ENCODE results near the gene TMEM59L. TPM values are rescaled to one million over a fixed set of nuclear protein-coding genes. Genes with fewer than 3 reads are reported as not detected.

Gene TMEM59L
- total RNA-seq, 2 experiments from 2014 or later, result not detected

- ChIA-PET POLR2A (interaction anchor here (1.0 to 3.6 kb wide), 4 partner anchors 9 to 332 kb away, joined by 3 to 34 read pairs (median 14); partner anchors contain the start of gene UBA52), CTCF (interaction anchor here (0.9 to 2.1 kb wide), 6 partner anchors 8 to 66 kb away, joined by 3 to 6 read pairs (median 4); partner anchors contain the start of gene UBA52)
- Mint-ChIP-seq H3K4me1 (ENCODE audit: low read depth) (peaks cover 28% of the 10 kb centered on the region), H3K4me3 (no peak overlapping the region), H3K36me3 (ENCODE audit: low read depth) (peaks cover 12% of the 10 kb centered on the region), H3K27ac (no peak overlapping the region), H3K27me3 (no peaks in the 10 kb centered on the region), H3K9me3 (no peaks in the 10 kb centered on the region)
- ATAC-seq (no peak), DNase-seq (no peak)
- no peak for TF ChIP-seq CTCF (IDR thresholded peaks at IDR 0.05)
- intact Hi-C loops (cut with micrococcal nuclease), result no loop called here
These were observed 26.4 kb upstream of the TMEM59L start for GRCh38 chr19:18586306-18586705.

- ChIA-PET POLR2A (interaction anchor here (1.0 to 4.0 kb wide), 7 partner anchors 10 to 330 kb away, joined by 3 to 51 read pairs (median 9); partner anchors contain the start of genes FKBP8 and UBA52), CTCF (interaction anchor here (0.8 to 4.9 kb wide), 10 partner anchors 10 to 260 kb away, joined by 3 to 37 read pairs (median 8); partner anchors contain the start of genes KXD1, UBA52 and UPF1)
- H3K4me3 Mint-ChIP-seq, result peak overlapping the region; percentile 82
These were observed 25.1 kb upstream of the TMEM59L start for GRCh38 chr19:18587561-18587960.

GRCh38 chr19:18587962-18588610 lies 24.6 kb upstream of the TMEM59L start:
- intact Hi-C loops (cut with micrococcal nuclease), result no loop called here
- ATAC-seq (peak; percentile 2), DNase-seq (peak; percentile 26)
- ChIA-PET POLR2A (interaction anchor here (0.8 to 4.0 kb wide), 9 partner anchors 11 to 320 kb away, joined by 3 to 51 read pairs (median 9); partner anchors contain the start of genes FKBP8, UBA52 and UPF1), CTCF (interaction anchor here (0.6 to 4.9 kb wide), 13 partner anchors 11 to 278 kb away, joined by 3 to 37 read pairs (median 5); partner anchors contain the start of genes KXD1, UBA52 and UPF1)
- no peaks in the 10 kb centered on the region for H3K9me3 Mint-ChIP-seq
- peaks cover 14% of the 10 kb centered on the region for H3K36me3 Mint-ChIP-seq (ENCODE audit: low read depth)
- peak overlapping the region; percentile 90 for H3K27ac Mint-ChIP-seq
- peaks cover 28% of the 10 kb centered on the region for H3K4me1 Mint-ChIP-seq (ENCODE audit: low read depth)
- peak overlapping the region; percentile 82 for H3K4me3 Mint-ChIP-seq
- no peaks in the 10 kb centered on the region for H3K27me3 Mint-ChIP-seq
- TF ChIP-seq CTCF (IDR thresholded peaks at IDR 0.05), result no peak

More at GRCh38 chr19:18587561-18587960, 25.1 kb upstream of the TMEM59L start:
- peak overlapping the region; percentile 90 for H3K27ac Mint-ChIP-seq
- H3K36me3 Mint-ChIP-seq (ENCODE audit: low read depth), result peaks cover 14% of the 10 kb centered on the region
- TF ChIP-seq CTCF (IDR thresholded peaks at IDR 0.05), result no peak
- H3K27me3 Mint-ChIP-seq, result no peaks in the 10 kb centered on the region
- intact Hi-C loops (cut with micrococcal nuclease), result no loop called here
- ATAC-seq (no peak), DNase-seq (no peak)
- H3K9me3 Mint-ChIP-seq, result no peaks in the 10 kb centered on the region
- H3K4me1 Mint-ChIP-seq (ENCODE audit: low read depth), result peaks cover 28% of the 10 kb centered on the region

- ChIA-PET CTCF (interaction anchor here (0.6 to 4.9 kb wide), 20 partner anchors 9 to 331 kb away, joined by 3 to 37 read pairs (median 4); partner anchors contain the start of genes COPE, DDX49, KXD1 and UBA52), POLR2A (interaction anchor here (0.8 to 4.0 kb wide), 15 partner anchors 11 to 340 kb away, joined by 3 to 51 read pairs (median 4); partner anchors contain the start of genes FKBP8, KXD1, UBA52 and UPF1)
- peak; percentile 88 for TF ChIP-seq CTCF (IDR thresholded peaks at IDR 0.05)
- Mint-ChIP-seq H3K9me3 (no peaks in the 10 kb centered on the region), H3K36me3 (ENCODE audit: low read depth) (peaks cover 14% of the 10 kb centered on the region), H3K4me1 (ENCODE audit: low read depth) (peaks cover 32% of the 10 kb centered on the region), H3K27me3 (no peaks in the 10 kb centered on the region), H3K27ac (peak within 1 kb of the TSS; percentile 90), H3K4me3 (peak within 1 kb of the TSS; percentile 82)
- peak; percentile 75 for ATAC-seq
- intact Hi-C loops (cut with micrococcal nuclease), result no loop called here
- peak; percentile 94 for DNase-seq
These were observed 23.9 kb upstream of the TMEM59L start, which contains the start of gene REX1BD for GRCh38 chr19:18588611-18589379. REX1BD (plus strand) TSS chr19:18588798; CDS start chr19:18588802, 4 bp downstream.

Measured in activated CD8-positive, alpha-beta T cell treated with anti-CD3 and anti-CD28 coated beads for 36 hours (primary cell).